Neuronal stem cell (in vitro differentiated cells): ENCODE results near the gene ATP8B2.

Source experiments
- DNase-seq: peaks from one replicate; pipeline ENCODE4 v3.0.0-alpha.2; 2013; ENCODE audit warnings: low spot score
- H2AFZ ChIP-seq: one replicate; pipeline ENCODE4 v1.6.1; 2013; ENCODE audit warnings: mild to moderate bottlenecking, low read length, inconsistent platforms
- H2AK5ac ChIP-seq: 2 replicates; pipeline ENCODE4 v1.6.1; 2013; ENCODE audit warnings: low read depth, mild to moderate bottlenecking, inconsistent platforms, low read length, moderate library complexity, mixed read lengths
- H2BK120ac ChIP-seq: 2 replicates; pipeline ENCODE4 v1.6.1; 2013; ENCODE audit warnings: low read depth, mild to moderate bottlenecking, inconsistent platforms, low read length, moderate library complexity, mixed read lengths
- H2BK12ac ChIP-seq: one replicate; pipeline ENCODE4 v1.6.1; 2013; ENCODE audit warnings: low read length, inconsistent platforms
- H2BK15ac ChIP-seq: 2 replicates; pipeline ENCODE4 v1.6.1; 2013; ENCODE audit warnings: mild to moderate bottlenecking, low read length, inconsistent platforms, mixed read lengths
- H2BK5ac ChIP-seq: one replicate; pipeline ENCODE4 v1.6.1; 2013; ENCODE audit warnings: inconsistent platforms, mild to moderate bottlenecking, low read length, moderate library complexity
- H3K14ac ChIP-seq: one replicate; pipeline ENCODE4 v1.6.1; 2013; ENCODE audit warnings: low read length, inconsistent platforms
- H3K18ac ChIP-seq: 2 replicates; pipeline ENCODE4 v1.6.1; 2013; ENCODE audit warnings: low read length, inconsistent platforms
- H3K23ac ChIP-seq: 2 replicates; pipeline ENCODE4 v1.6.1; 2013; ENCODE audit warnings: low read depth, mild to moderate bottlenecking, mixed read lengths, low read length, inconsistent platforms; ENCODE audit not compliant: poor library complexity
- H3K27ac ChIP-seq: replicated peaks from 3 replicates; pipeline ENCODE4 v1.5.1; 2013; ENCODE audit warnings: low read length, inconsistent platforms
- H3K27me3 ChIP-seq, 3 experiments: 2 replicates each; pipeline ENCODE4 v1.6.1; 2013; ENCODE audit warnings: low read length in 3 of 3, mild to moderate bottlenecking in 2 of 3, inconsistent platforms in 1 of 3, low read depth in 1 of 3, mixed read lengths in 1 of 3, moderate library complexity in 1 of 3; ENCODE audit not compliant: control insufficient read depth in 3 of 3, insufficient read depth in 3 of 3
- H3K36me3 ChIP-seq, 2 donors: replicated peaks in 1 of 2; 2 replicates each; pipeline ENCODE4 v1.6.1; 2013; ENCODE audit warnings: low read length in 2 of 2; ENCODE audit not compliant: control insufficient read depth in 2 of 2, insufficient read depth in 2 of 2
- H3K4ac ChIP-seq: 2 replicates; pipeline ENCODE4 v1.6.1; 2013; ENCODE audit warnings: inconsistent platforms, mild to moderate bottlenecking, low read length, moderate library complexity
- H3K4me1 ChIP-seq, 2 donors: 1 replicate in 1 of 2; 2 replicates in 1 of 2; pipeline ENCODE4 v1.6.1; 2013; ENCODE audit warnings: low read length in 2 of 2, low read depth in 1 of 2; ENCODE audit not compliant: control insufficient read depth in 2 of 2, insufficient read depth in 1 of 2
- H3K4me2 ChIP-seq: one replicate; pipeline ENCODE4 v1.6.1; 2013; ENCODE audit warnings: mild to moderate bottlenecking, low read length, inconsistent platforms; ENCODE audit not compliant: insufficient read depth, poor library complexity, severe bottlenecking
- H3K4me3 ChIP-seq, 2 donors: 2 replicates each; pipeline ENCODE4 v1.5.1; 2013; ENCODE audit warnings: low read length in 2 of 2, mild to moderate bottlenecking in 2 of 2, inconsistent platforms in 1 of 2, moderate library complexity in 1 of 2
- H3K79me1 ChIP-seq: one replicate; pipeline ENCODE4 v1.6.1; 2013; ENCODE audit warnings: low read depth, mild to moderate bottlenecking, inconsistent platforms, low read length, moderate library complexity
- H3K9ac ChIP-seq: one replicate; pipeline ENCODE4 v1.6.1; 2013; ENCODE audit warnings: mild to moderate bottlenecking, low read depth, low read length, inconsistent platforms; ENCODE audit not compliant: poor library complexity
- H3K9me3 ChIP-seq, 2 donors: replicated peaks in 1 of 2; 2 replicates each; pipeline versions ENCODE3 to v1.6.1; 2013; ENCODE audit warnings: low read length in 2 of 2, mild to moderate bottlenecking in 2 of 2, inconsistent platforms in 1 of 2, low read depth in 1 of 2, mixed read lengths in 1 of 2, moderate library complexity in 1 of 2; ENCODE audit not compliant: control insufficient read depth in 2 of 2, insufficient read depth in 1 of 2
- H4K8ac ChIP-seq: one replicate; pipeline ENCODE4 v1.6.1; 2013; ENCODE audit warnings: low read depth, mild to moderate bottlenecking, inconsistent platforms, low read length, moderate library complexity
- H4K91ac ChIP-seq: one replicate; pipeline ENCODE4 v1.6.1; 2013; ENCODE audit warnings: low read length, low read depth, mild to moderate bottlenecking, inconsistent platforms; ENCODE audit not compliant: poor library complexity
- WGBS, 2 donors: extraction: QIAGEN DNeasy Blood & Tissue Kit; methylation state at CpG; one replicate each; pipeline ENCODE4 v1.1.7; 2013; ENCODE audit warnings: missing lambda C conversion rate in 2 of 2, mixed read lengths in 1 of 2; ENCODE audit not compliant: insufficient read length in 2 of 2, insufficient replicate concordance in 1 of 2; ENCODE audit errors: extremely low coverage in 2 of 2; 5-methylcytosine and 5-hydroxymethylcytosine counted together

The ATP8B2 gene

DNA sequence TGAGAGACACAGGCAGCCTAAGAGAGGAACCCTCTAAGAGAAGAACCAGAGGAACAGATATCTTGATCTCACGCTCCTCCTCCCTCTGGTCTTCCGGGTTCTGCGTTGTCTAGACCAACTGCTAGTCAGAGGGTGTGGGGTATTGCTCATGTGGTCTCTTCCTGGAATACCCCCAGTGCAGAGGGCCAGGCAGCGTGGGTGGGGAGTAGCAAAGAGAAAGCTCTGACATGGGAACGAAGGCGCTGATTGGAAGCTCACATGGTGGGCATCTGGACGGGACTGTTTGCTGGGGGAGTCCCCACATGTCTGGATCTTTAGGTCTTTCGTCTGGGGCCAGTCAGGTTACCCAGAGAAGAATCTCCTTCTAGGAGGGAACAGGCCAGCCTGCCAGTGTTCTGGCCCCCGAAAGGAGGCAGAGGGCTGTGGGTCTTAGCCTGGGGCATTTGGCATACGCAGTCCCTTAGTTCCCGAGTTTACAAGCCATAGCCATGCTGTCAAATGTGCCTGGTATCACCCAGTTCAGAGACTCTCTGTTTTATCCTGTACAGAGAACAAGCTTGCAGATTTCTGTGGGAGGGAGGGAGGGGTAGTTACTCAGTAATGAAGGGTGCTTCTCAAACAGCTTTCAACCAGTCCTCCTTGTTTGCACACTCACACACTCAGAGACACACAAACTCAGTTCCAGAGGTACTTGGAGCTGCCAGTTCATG is 61.5 kb downstream of the ATP8B2 start:
- Histone ChIP-seq H3K18ac (no peak overlapping the region), H3K14ac (no peak overlapping the region), H3K27ac (no peak overlapping the region), H4K91ac (no peak overlapping the region), H3K4me3 (no peak overlapping the region), H2BK120ac (no peak overlapping the region), H3K4me2 (no peak overlapping the region), H2BK5ac (no peak overlapping the region), H3K27me3 (peaks cover 0 to 4% (median 0%) of the 10 kb centered on the region in 3 experiments), H3K9ac (no peak overlapping the region), H2BK12ac (no peak overlapping the region), H3K4me1 (no peaks in the 10 kb centered on the region), H3K79me1 (no peaks in the 10 kb centered on the region), H4K8ac (no peak overlapping the region), H2AFZ (peak overlapping the region; percentile 45), H2AK5ac (no peak overlapping the region), H2BK15ac (no peak overlapping the region), H3K9me3 (no peaks in the 10 kb centered on the region), H3K4ac (no peak overlapping the region), H3K36me3 (no peaks in the 10 kb centered on the region), H3K23ac (no peak overlapping the region)
- WGBS, 2 donors: no CpG with 5 or more reads among the region's 11 CpGs
- DNase-seq: no peak

DNA sequence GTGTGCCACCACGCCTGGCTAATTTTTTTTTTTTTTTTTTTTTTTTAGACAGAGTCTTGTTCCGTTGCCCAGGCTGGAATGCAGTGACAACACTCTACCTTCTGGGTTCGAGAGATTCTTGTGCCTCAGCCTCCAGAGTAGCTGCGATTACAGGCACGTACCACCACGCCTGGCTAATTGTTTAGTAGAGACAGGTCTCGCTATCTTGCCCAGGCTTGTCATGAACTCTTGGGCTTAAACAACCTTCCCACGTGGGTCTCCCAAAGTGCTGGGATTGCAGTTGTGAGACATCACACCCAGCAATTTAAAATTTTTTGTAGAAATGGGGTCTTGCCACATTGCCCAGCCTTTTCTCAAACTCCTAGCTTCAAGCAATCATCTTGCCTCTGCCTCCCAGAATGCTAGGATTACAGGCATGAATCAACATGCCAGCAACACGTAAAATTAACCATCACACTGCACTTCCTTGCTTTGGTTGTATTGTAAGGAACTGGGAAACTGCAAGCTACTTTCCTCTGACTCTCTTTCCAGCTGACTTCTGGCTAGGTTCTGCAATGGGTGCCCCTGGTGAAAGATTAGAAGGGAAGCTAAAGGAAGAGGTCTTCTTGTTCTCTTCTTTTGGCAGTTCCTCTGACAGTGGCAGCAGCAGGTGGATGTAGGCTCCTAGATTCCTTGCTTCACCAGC is 65.9 kb downstream of the ATP8B2 start:
- H2AK5ac ChIP-seq: no peak overlapping the region
- WGBS, 2 donors: no CpG with 5 or more reads among the region's 9 CpGs

DNA sequence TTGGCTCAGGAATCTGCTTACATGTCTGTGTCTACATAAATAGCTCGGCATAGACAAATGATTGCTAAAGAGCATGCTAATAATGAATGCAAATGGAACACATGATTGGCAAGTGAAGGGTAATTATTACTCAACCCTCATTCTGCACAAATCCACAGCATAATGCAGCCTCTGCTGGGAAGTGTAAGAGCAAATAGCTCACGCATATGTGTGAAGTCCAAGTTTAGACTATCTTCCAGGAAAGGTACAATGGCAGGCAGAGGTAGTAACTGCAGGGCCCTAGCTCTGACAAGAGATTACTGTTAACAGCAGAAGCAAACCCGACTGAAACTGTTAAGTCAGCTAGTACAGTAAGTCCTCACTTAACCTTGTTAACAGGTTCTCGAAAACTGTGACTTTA is 72.8 kb downstream of the ATP8B2 start:
- Histone ChIP-seq H2BK15ac (no peak overlapping the region), H4K91ac (no peak overlapping the region), H3K4me3 (no peak overlapping the region), H3K9me3 (peaks cover 0 to 1% of the 10 kb centered on the region in 2 donors), H4K8ac (no peak overlapping the region), H2BK120ac (no peak overlapping the region), H3K4ac (no peak overlapping the region), H3K79me1 (no peaks in the 10 kb centered on the region), H3K36me3 (no peaks in the 10 kb centered on the region), H3K9ac (no peak overlapping the region), H2AK5ac (no peak overlapping the region), H3K18ac (no peak overlapping the region), H2BK5ac (no peak overlapping the region), H3K4me1 (no peaks in the 10 kb centered on the region), H3K14ac (no peak overlapping the region), H3K23ac (no peak overlapping the region), H3K4me2 (no peak overlapping the region), H3K27ac (no peak overlapping the region), H2AFZ (no peak overlapping the region), H3K27me3 (peaks cover 0 to 21% (median 0%) of the 10 kb centered on the region in 3 experiments), H2BK12ac (no peak overlapping the region)
- DNase-seq: no peak
- WGBS, 2 donors: no CpG with 5 or more reads among the region's 4 CpGs

More for the DNA sequence above, 65.9 kb downstream of the ATP8B2 start:
- H2BK120ac ChIP-seq: no peak overlapping the region
- no peaks in the 10 kb centered on the region for H3K79me1 ChIP-seq
- H2BK5ac ChIP-seq: no peak overlapping the region
- H3K4ac ChIP-seq: no peak overlapping the region
- H2BK12ac ChIP-seq: no peak overlapping the region
- peaks cover 0 to 1% of the 10 kb centered on the region in 2 donors for H3K9me3 ChIP-seq
- no peak overlapping the region for H3K4me2 ChIP-seq
- H3K27me3 ChIP-seq: no peaks in the 10 kb centered on the region
- DNase-seq: no peak
- H3K9ac ChIP-seq: no peak overlapping the region
- H3K4me3 ChIP-seq: no peak overlapping the region
- no peak overlapping the region for H3K14ac ChIP-seq
- H4K8ac ChIP-seq: no peak overlapping the region
- no peaks in the 10 kb centered on the region for H3K36me3 ChIP-seq
- peak overlapping the region; percentile 60 for H2AFZ ChIP-seq
- no peak overlapping the region for H4K91ac ChIP-seq
- H2BK15ac ChIP-seq: no peak overlapping the region
- H3K4me1 ChIP-seq: no peaks in the 10 kb centered on the region
- no peak overlapping the region for H3K23ac ChIP-seq
- no peak overlapping the region for H3K27ac ChIP-seq
- no peak overlapping the region for H3K18ac ChIP-seq

DNA sequence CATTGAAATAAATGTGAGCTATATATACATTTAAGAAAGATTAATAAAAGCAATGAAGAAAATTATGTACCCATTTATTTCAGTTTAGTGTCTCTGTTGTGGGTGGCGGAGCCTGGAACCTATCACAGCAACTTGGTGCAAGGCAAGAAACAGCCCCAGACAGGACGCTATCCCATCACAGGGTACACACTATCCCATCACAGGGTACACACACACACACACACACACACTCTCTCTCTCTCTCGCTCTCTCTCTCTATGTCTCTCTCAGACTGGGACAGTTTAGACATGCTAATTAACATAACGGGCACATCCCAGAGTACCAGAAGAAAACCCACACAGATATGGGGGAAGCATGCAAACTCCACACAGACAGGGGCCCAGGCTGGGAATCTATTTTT is 73.4 kb downstream of the ATP8B2 start:
- Histone ChIP-seq H3K27me3 (peaks cover 0 to 26% (median 4%) of the 10 kb centered on the region in 3 experiments), H2AFZ (no peak overlapping the region), H2BK5ac (no peak overlapping the region), H2BK15ac (no peak overlapping the region), H3K36me3 (no peaks in the 10 kb centered on the region), H3K14ac (no peak overlapping the region), H2BK120ac (no peak overlapping the region), H3K4me1 (no peaks in the 10 kb centered on the region), H3K9ac (no peak overlapping the region), H3K9me3 (peaks cover 0 to 1% of the 10 kb centered on the region in 2 donors), H2BK12ac (no peak overlapping the region), H4K91ac (no peak overlapping the region), H3K79me1 (no peaks in the 10 kb centered on the region), H2AK5ac (no peak overlapping the region), H4K8ac (no peak overlapping the region), H3K23ac (no peak overlapping the region), H3K18ac (no peak overlapping the region), H3K27ac (no peak overlapping the region), H3K4me3 (peak overlapping the region in 1 of 2 donors; percentile 54), H3K4ac (no peak overlapping the region), H3K4me2 (no peak overlapping the region)
- DNase-seq: no peak
- WGBS, 2 donors: no CpG with 5 or more reads among the region's 4 CpGs
